Femur (tissue), 1 donor: ENCODE data around the gene NECTIN1.

Source experiments
- DNase-seq: peaks from one replicate; pipeline ENCODE4 v3.0.0-alpha.2; 2017

NECTIN1 gene

GRCh38 chr11:119671051-119671450, 57.9 kb downstream of the NECTIN1 start:
- DNase-seq, result peak; percentile 92

DNA sequence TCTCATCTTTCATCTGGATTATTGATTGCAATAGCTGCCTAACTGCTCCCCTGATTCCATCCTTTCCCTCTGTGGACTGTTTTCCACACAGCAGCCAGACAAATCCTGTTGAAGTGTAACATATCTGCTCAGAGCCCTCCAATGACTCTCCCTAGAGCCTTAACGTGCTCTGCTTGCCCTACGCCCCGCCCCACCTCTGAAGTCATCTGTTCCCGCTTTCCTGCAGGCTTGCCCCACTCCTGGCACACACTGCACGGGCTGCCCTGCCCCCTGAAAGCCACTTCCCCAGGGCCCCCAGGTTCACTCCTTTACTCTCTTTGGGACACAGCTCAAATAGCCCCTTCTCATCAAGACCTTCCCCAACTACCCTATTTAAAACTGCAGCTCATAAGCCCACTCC, 59.5 kb downstream of the NECTIN1 start:
- no peak for DNase-seq

GRCh38 chr11:119668676-119669075, 60.3 kb downstream of the NECTIN1 start:
- no peak for DNase-seq

DNA sequence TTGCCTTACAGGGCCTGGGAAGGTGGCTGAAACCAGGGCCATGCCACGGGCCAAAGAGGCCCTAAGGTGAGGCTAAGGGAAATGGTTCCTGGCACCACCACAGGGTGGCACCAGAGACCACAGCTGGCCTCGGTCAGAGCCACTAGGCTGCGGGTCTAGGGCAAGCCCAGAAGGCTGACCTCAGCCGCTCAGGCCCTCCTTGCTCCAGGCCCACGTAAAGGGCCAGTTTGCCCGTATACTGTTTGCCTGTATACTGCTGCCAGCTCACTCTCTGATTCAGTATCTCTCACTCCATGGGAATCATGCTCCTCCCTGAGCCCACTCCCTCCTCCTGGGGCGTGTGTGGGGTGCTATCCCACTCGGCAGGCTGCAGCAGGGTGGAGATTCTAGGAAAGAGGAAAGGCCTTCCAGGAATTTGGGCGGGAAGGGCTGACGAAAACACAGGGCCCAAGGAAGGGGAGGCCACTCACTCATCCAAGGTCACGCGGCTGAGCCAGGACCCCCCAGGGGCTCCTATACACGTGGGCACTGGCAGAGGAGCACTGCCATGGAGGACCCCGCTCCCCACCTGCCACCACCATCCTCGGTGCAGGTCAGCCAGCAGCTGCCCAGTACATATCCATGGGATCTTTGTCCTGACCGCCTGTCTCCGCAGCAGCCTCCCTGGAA, 62.4 kb downstream of the NECTIN1 start:
- DNase-seq, result peak; percentile 85

DNA sequence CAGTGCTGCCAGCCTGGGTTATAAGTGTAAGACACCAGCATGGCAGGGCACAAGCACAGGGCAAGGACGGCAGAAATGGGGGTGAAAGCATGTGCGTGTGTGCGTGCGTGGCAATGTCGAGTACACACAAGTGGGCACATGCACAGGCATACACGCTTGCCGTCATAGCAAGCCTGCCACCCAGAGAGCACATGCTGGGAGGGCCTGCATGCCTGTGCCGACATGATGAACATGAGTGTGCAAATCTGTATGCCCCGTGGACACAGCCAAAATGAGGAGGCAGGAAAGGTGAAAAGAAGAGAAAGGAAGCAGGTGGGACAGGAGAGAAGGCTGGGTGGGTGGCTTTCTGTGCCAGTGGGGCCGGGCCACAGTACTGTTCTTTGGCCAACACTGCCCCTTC, 62.9 kb downstream of the NECTIN1 start:
- no peak for DNase-seq

- no peak for DNase-seq
Observed at GRCh38 chr11:119664701-119665420, 64.1 kb downstream of the NECTIN1 start.

- DNase-seq, result peak; percentile 53
Observed at GRCh38 chr11:119664063-119664572, 64.9 kb downstream of the NECTIN1 start.

GRCh38 chr11:119663279-119663678, 65.7 kb downstream of the NECTIN1 start:
- DNase-seq, result no peak

GRCh38 chr11:119661226-119661625, 67.8 kb downstream of the NECTIN1 start:
- no peak for DNase-seq

GRCh38 chr11:119659971-119660723, 68.9 kb downstream of the NECTIN1 start:
- DNase-seq, result peak; percentile 60

DNA sequence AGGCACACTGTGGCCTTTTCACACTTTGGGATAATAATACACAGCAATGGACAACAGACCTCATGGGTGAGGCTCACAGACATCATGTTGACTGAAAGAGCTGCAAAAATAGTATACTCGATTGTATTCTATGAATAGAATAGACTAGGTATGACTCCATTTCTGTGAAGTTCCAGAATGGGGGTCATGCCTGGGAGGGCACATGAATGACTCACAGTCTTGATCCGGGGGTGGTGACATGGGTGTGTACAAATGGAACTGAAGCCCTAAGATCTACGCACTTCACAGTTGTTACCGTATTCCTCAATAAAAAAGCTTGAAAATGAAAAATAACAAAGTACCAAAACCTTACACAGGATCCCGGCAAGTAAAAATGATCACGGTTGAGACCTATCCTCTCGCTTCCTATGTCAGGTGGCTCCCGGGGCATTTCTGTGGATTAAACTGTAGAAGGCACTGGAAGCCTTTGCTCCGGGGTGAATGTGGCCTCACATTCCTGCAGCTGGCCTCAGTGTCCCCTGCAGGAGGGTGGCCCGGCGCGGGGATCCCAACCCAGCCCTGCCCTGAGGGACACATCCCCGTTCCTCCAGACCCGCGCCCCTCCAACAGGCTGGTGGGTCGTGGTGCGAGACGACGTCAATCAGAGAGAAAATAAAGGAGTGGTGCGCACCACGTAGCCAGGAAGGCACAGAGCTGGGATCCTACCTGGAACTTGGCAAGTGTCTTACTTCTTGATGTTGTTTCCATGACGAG, 75.9 kb downstream of the NECTIN1 start:
- no peak for DNase-seq

GRCh38 chr11:119651802-119652584, 77.0 kb downstream of the NECTIN1 start:
- DNase-seq, result no peak

DNA sequence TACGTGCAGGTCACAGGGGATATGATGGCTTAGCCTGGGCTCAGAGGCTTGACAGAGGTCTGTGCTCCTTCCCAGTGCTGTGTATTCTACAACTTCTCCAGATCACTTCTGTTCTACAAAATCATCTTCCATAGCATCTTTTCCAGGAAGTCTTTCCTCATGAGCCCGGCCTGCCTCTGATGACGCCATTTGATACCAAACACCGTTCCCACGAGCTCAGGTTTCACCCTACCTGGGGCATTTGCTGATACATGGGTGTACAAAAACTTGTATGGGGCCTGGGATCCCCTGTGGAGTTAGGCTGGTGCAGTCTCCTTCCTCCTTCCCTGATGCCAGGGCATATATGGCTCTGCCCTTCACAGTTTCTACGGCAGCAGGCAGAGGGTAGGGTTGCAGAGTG, 78.7 kb downstream of the NECTIN1 start:
- DNase-seq, result no peak

- DNase-seq, result no peak
Observed at GRCh38 chr11:119647254-119647653, 81.7 kb downstream of the NECTIN1 start.

GRCh38 chr11:119645018-119645417, 84.0 kb downstream of the NECTIN1 start:
- no peak for DNase-seq

DNA sequence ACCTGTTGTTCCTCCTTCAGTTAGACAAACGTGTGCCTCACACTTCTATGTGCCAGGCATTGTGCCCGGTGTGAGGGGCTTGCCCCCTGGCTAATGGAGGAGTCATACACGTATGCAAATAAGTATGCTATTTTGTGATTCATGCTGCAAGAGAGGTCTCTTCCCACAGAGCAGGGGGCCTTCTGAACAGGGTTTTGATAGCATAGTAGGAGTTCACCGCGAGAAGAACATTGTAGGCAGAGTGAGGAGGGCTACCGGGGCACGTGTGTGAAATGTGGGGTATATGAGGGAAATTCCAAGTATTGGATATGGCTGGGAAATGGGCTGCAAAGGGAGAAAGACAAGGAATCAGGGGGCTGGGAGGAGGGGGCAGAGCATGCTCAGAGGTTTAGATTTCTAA, 84.5 kb downstream of the NECTIN1 start:
- DNase-seq, result no peak

- no peak for DNase-seq
Observed at GRCh38 chr11:119643876-119644225, 85.1 kb downstream of the NECTIN1 start.

- peak; percentile 63 for DNase-seq
Observed at GRCh38 chr11:119643212-119643875, 85.7 kb downstream of the NECTIN1 start.

- DNase-seq, result no peak
Observed at GRCh38 chr11:119641983-119642745, 86.8 kb downstream of the NECTIN1 start.

GRCh38 chr11:119640541-119640940, 88.5 kb downstream of the NECTIN1 start:
- DNase-seq, result no peak
